DOHH2 (cell line): Measurements from ENCODE around the gene ADARB1.
"Not testable (repeated sequence)": the region's sequence is repeated elsewhere in the genome, so short reads cannot be mapped to it uniquely, and the experiment has no call there.

ENCODE experiments used
- H3F3A ChIP-seq: fragments of 200-600 bp; sonication (generic), shearing (Covaris generic); 2 replicates; pipeline ENCODE4 v1.6.0; 2016; ENCODE audit warnings: antibody characterized with exemption, mild to moderate bottlenecking; ENCODE audit not compliant: control insufficient read depth, insufficient read depth
- H3K27ac ChIP-seq: fragments of 200-600 bp; sonication (generic); 2 replicates; pipeline ENCODE4 v1.5.1; 2014; ENCODE audit warnings: low read depth, mild to moderate bottlenecking, low read length, moderate library complexity
- H3K27me3 ChIP-seq: fragments of 200-600 bp; sonication (generic); 2 replicates; pipeline ENCODE4 v1.6.1; 2014; ENCODE audit warnings: mild to moderate bottlenecking, low read length, mixed read lengths; ENCODE audit not compliant: control insufficient read depth
- H3K36me3 ChIP-seq: fragments of 200-600 bp; sonication (generic); 2 replicates; pipeline ENCODE4 v1.6.1; 2014; ENCODE audit warnings: mild to moderate bottlenecking, low read length, moderate library complexity, mixed read lengths; ENCODE audit not compliant: control insufficient read depth
- H3K4me1 ChIP-seq: fragments of 200-600 bp; sonication (generic); 2 replicates; pipeline ENCODE4 v1.6.1; 2014; ENCODE audit warnings: mild to moderate bottlenecking, low read length, mixed read lengths; ENCODE audit not compliant: control insufficient read depth
- H3K4me2 ChIP-seq: fragments of 200-600 bp; sonication (generic); 2 replicates; pipeline ENCODE4 v1.6.0; 2014; ENCODE audit warnings: mild to moderate bottlenecking, low read length, moderate library complexity
- H3K4me3 ChIP-seq: fragments of 200-600 bp; sonication (generic); 2 replicates; pipeline ENCODE4 v1.5.1; 2014; ENCODE audit warnings: mild to moderate bottlenecking, low read length, mixed read lengths
- H3K79me2 ChIP-seq: fragments of 200-600 bp; sonication (generic); 2 replicates; pipeline ENCODE4 v1.6.1; 2014; ENCODE audit warnings: mild to moderate bottlenecking, low read length, mixed read lengths; ENCODE audit not compliant: control insufficient read depth
- H3K9me2 ChIP-seq: fragments of 200-600 bp; sonication (generic); replicated peaks from 2 replicates; pipeline ENCODE4 v1.6.1; 2014; ENCODE audit warnings: mild to moderate bottlenecking, low read length, mixed read lengths; ENCODE audit not compliant: control insufficient read depth
- H3K9me3 ChIP-seq: fragments of 200-600 bp; sonication (generic); 2 replicates; pipeline ENCODE4 v1.6.1; 2014; ENCODE audit warnings: antibody characterized with exemption, low read length, mixed read lengths; ENCODE audit not compliant: control insufficient read depth, insufficient read depth
- H4K20me1 ChIP-seq: fragments of 200-600 bp; sonication (generic); 2 replicates; pipeline ENCODE4 v1.6.0; 2014; ENCODE audit warnings: low read depth, mild to moderate bottlenecking, antibody characterized with exemption, low read length, moderate library complexity; ENCODE audit not compliant: control insufficient read depth, insufficient read depth
- EZH2phosphoT487 ChIP-seq: fragments of 200-600 bp; sonication (generic); IDR thresholded peaks from 2 replicates; pipeline ENCODE4 v1.6.1; 2017; ENCODE audit warnings: borderline replicate concordance, mild to moderate bottlenecking, antibody characterized with exemption, low read length, moderate library complexity, mixed read lengths
- TF ChIP-seq, protein P1 (sequence below): fragments of 200-600 bp; sonication (generic); IDR thresholded peaks from one replicate; pipeline ENCODE4 v1.5.1; 2014; ENCODE audit warnings: antibody characterized with exemption, mild to moderate bottlenecking, low read depth, low read length; ENCODE audit not compliant: poor library complexity, severe bottlenecking

The ADARB1 gene

DNA sequence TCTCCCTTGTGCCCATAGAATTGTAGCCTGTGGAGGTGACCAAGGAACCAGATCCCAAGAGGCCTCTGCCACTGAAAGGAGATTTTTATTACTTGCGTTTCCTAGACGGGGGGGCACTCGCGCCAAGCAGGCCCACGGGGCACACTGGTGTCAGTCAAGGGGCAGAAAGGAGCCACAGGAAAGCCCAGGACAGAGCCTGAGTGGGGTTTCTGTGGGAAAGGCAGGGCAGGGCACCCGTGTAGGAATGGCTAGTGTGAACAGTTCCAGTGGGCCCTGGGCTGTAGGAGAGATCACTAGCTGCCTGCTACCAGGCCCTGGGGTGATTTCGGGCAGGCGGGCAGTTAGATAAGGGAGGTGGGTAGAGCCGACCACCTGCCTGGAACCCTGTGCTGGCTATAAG lies 70.8 kb downstream of the ADARB1 start:
- H3K9me2 ChIP-seq: no peaks in the 10 kb centered on the region

DNA sequence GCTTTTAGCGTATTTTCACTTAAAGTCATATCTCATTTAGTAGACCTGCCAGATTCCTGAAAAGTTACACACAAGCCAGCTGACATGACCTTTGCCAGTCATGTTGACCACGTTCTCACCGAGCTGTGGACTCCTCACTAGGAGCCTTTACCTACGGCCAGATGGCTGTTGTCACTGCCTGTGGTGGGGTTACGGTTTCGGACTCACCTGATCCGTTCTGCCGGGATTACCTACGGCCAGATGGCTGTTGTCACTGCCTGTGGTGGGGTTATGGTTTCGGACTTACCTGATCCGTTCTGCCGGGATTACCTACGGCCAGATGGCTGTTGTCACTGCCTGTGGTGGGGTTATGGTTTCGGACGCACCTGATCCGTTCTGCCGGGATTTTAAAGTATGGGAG lies 71.5 kb downstream of the ADARB1 start:
- not testable (repeated sequence) for H3K36me3 ChIP-seq, H3K9me2 ChIP-seq, H3K27me3 ChIP-seq, H3K79me2 ChIP-seq, H3K4me1 ChIP-seq, H3K9me3 ChIP-seq, H3F3A ChIP-seq, H3K4me2 ChIP-seq, H3K27ac ChIP-seq, H4K20me1 ChIP-seq, H3K4me3 ChIP-seq

More for the DNA sequence above, 70.8 kb downstream of the ADARB1 start:
- H3K36me3 ChIP-seq: no peaks in the 10 kb centered on the region
- H3K79me2 ChIP-seq: no peaks in the 10 kb centered on the region
- H4K20me1 ChIP-seq: no peaks in the 10 kb centered on the region
- H3K9me3 ChIP-seq: no peaks in the 10 kb centered on the region
- H3K4me3 ChIP-seq: no peak overlapping the region
- H3K27ac ChIP-seq: no peak overlapping the region
- no peak for TF ChIP-seq EZH2phosphoT487
- TF ChIP-seq, protein P1, sequence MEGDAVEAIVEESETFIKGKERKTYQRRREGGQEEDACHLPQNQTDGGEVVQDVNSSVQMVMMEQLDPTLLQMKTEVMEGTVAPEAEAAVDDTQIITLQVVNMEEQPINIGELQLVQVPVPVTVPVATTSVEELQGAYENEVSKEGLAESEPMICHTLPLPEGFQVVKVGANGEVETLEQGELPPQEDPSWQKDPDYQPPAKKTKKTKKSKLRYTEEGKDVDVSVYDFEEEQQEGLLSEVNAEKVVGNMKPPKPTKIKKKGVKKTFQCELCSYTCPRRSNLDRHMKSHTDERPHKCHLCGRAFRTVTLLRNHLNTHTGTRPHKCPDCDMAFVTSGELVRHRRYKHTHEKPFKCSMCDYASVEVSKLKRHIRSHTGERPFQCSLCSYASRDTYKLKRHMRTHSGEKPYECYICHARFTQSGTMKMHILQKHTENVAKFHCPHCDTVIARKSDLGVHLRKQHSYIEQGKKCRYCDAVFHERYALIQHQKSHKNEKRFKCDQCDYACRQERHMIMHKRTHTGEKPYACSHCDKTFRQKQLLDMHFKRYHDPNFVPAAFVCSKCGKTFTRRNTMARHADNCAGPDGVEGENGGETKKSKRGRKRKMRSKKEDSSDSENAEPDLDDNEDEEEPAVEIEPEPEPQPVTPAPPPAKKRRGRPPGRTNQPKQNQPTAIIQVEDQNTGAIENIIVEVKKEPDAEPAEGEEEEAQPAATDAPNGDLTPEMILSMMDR: no peak
- no peak overlapping the region for H3K4me2 ChIP-seq
- H3K27me3 ChIP-seq: no peaks in the 10 kb centered on the region
- no peaks in the 10 kb centered on the region for H3K4me1 ChIP-seq
- no peaks in the 10 kb centered on the region for H3F3A ChIP-seq

DNA sequence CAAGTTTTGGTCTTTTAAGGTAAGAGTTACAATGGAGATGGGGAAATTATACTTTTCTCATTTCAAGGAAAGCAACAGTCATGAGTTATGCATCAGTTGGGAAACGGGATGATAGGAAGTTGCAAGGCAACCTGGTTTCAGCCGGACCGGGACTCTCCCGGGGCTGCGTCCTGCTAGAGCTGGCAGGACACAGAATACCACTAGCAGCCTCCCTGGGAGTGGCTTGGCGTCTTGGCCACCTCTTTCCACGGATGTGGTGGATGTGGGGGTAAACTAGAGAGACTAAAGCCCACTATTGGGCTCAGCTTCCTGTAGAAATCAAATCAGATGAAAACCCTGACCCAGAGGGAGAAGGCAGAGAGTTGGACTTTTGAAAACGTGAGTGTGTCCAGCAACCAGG lies 71.9 kb downstream of the ADARB1 start:
- Histone ChIP-seq H3K79me2 (no peaks in the 10 kb centered on the region), H3K9me3 (no peaks in the 10 kb centered on the region), H3K36me3 (no peaks in the 10 kb centered on the region), H3K9me2 (no peaks in the 10 kb centered on the region), H3F3A (no peaks in the 10 kb centered on the region), H3K4me1 (no peaks in the 10 kb centered on the region), H3K4me3 (no peak overlapping the region), H3K27ac (no peak overlapping the region), H3K4me2 (no peak overlapping the region), H4K20me1 (no peaks in the 10 kb centered on the region), H3K27me3 (0 out of 2 replicates have a peak, but pooled peaks cover 3% of the 10 kb centered on the region)
- TF ChIP-seq EZH2phosphoT487: no peak
- TF ChIP-seq, protein P1: no peak

DNA sequence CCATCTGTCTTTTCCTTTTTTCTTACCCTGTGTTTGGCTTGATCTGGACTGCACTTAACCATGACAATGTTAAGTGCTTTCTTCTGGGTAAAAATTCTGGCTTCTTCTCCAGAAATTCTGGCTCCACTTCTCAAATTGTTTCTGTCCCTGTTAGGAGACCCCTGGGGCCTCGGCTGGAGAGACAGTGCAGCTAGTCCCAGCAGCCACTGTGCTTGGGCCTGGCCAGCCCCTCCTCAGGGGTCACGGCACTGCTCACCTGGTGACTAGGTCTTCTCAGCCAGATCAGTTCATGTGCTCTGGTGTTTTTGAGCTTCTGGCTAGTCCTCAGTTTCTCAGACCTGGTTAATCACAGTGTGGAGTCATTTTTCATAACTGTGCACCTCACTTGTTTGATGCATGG lies 72.4 kb downstream of the ADARB1 start:
- Histone ChIP-seq H3K4me2 (no peak overlapping the region), H3K4me1 (no peaks in the 10 kb centered on the region; the same call in 1 of the 2 replicates), H3K36me3 (no peaks in the 10 kb centered on the region), H3K9me3 (no peaks in the 10 kb centered on the region), H3K9me2 (no peaks in the 10 kb centered on the region), H4K20me1 (no peaks in the 10 kb centered on the region), H3K79me2 (no peaks in the 10 kb centered on the region), H3K27me3 (peaks cover 6% of the 10 kb centered on the region), H3F3A (no peaks in the 10 kb centered on the region), H3K27ac (no peak overlapping the region), H3K4me3 (no peak overlapping the region)
- TF ChIP-seq, protein P1: no peak
- TF ChIP-seq EZH2phosphoT487: no peak
